ENCODE results near the gene PHRF1. TPM values are rescaled to one million over a fixed set of nuclear protein-coding genes. Genes with fewer than 3 reads are reported as not detected.

PHRF1 gene
- total and polyA plus RNA-seq, 2 of the 4 experiments (the other 2 are of a cell fraction) = 10.9 to 17.5 TPM

GRCh38 chr11:574632-575312, 1.5 kb upstream of the PHRF1 start:
- peak overlapping the region; percentile 4; the same call in 1 of the 2 replicates for H3K9ac ChIP-seq (ENCODE audit: low read depth, low read length)
- TF ChIP-seq USF2 (IDR thresholded peaks at IDR 0.05; ENCODE audit: low read depth, low read length) = no peak
- TF ChIP-seq ELK1 (IDR thresholded peaks at IDR 0.05; ENCODE audit: borderline replicate concordance, low read depth, low read length) = no peak
- TF ChIP-seq POLR2A (IDR thresholded peaks at IDR 0.05; ENCODE audit: low read depth, low read length) = no peak
- no peak for TF ChIP-seq RCOR1 (IDR thresholded peaks at IDR 0.05; ENCODE audit: insufficient replicate concordance, low read length)
- TF ChIP-seq NFE2L2 (IDR thresholded peaks at IDR 0.05; ENCODE audit: low read depth, low read length) = no peak
- no peak for TF ChIP-seq MAFK (IDR thresholded peaks at IDR 0.05; ENCODE audit: low read depth, low read length)
- no peak for TF ChIP-seq CTCF (conservative IDR thresholded peaks at IDR 0.05; ENCODE audit: low read depth, low read length)
- TF ChIP-seq RAD21 (IDR thresholded peaks at IDR 0.05; ENCODE audit: low read length) = no peak
- no peak for TF ChIP-seq BHLHE40 (IDR thresholded peaks at IDR 0.05; ENCODE audit: low read depth, low read length)
- no peak for TF ChIP-seq MXI1 (IDR thresholded peaks at IDR 0.05; ENCODE audit: borderline replicate concordance, low read depth, low read length)
- no peak for TF ChIP-seq CEBPB (IDR thresholded peaks at IDR 0.05; ENCODE audit: low read depth, low read length)
- TF ChIP-seq SMC3 (IDR thresholded peaks at IDR 0.05; ENCODE audit: low read depth, low read length) = no peak
- no peak for TF ChIP-seq CHD1 (IDR thresholded peaks at IDR 0.05; ENCODE audit: low read depth, low read length)
- TF ChIP-seq RFX5 (IDR thresholded peaks at IDR 0.05; ENCODE audit: low read depth, low read length) = no peak
- TF ChIP-seq MAZ (IDR thresholded peaks at IDR 0.05; ENCODE audit: borderline replicate concordance, low read depth, low read length) = no peak

More at GRCh38 chr11:574632-575312, 1.5 kb upstream of the PHRF1 start:
- dilution Hi-C loops (cut with HindIII; ENCODE audit: low sequenced_read_pairs, unreplicated experiment) (no loop called here), in situ Hi-C loops (cut with MboI; ENCODE audit: low sequenced_read_pairs) (no loop called here), intact Hi-C loops (cut with micrococcal nuclease) (no loop called here)
- H3K18ac ChIP-seq (ENCODE audit: low read depth, low read length) = no peak overlapping the region
- peak overlapping the region; percentile 96 for H2AFZ ChIP-seq (replicated peaks; ENCODE audit: low read length, poor library complexity)
- peaks cover 2 to 20% of the 10 kb centered on the region in 2 experiments; a peak in 3 of 4 replicates for H3K79me1 ChIP-seq (ENCODE audit: low read depth in 1 of 2, low read length in 2 of 2)
- ATAC-seq (ENCODE audit: low read depth) = peak; percentile 0; the same call in 1 of the 2 replicates
- H2AK5ac ChIP-seq (ENCODE audit: low read depth, low read length) = peak overlapping the region; percentile 29; the same call in 1 of the 2 replicates
- ChIA-PET CTCF (no interaction called here), POLR2A (ENCODE audit: unreplicated experiment) (no interaction called here)
- H4K91ac ChIP-seq (ENCODE audit: insufficient read depth, low read depth, low read length) = no peak overlapping the region
- H3K4me3 ChIP-seq (ENCODE audit: insufficient read depth, low read depth, low read length) = peak overlapping the region; percentile 96
- H2BK120ac ChIP-seq (ENCODE audit: low read depth, low read length) = no peak overlapping the region
- no peak overlapping the region for H2BK5ac ChIP-seq (ENCODE audit: low read depth, low read length, poor library complexity, severe bottlenecking)
- no peak overlapping the region for H2BK15ac ChIP-seq (ENCODE audit: low read depth, low read length)
- 10% methylated on average over 12 of the region's 25 CpGs; no CpG with 5 or more reads in 1 of the 2 experiments for WGBS, 2 experiments (ENCODE audit: extremely low coverage in 2 of 2, insufficient read length in 1 of 2)
- BruUV-seq (replicated peaks) = no TSS peak
- H3K36me3 ChIP-seq (ENCODE audit: control insufficient read depth, insufficient read depth, low read length) = peaks cover 3% of the 10 kb centered on the region; the same call in 1 of the 2 replicates
- no peak overlapping the region for H2BK20ac ChIP-seq (ENCODE audit: low read depth, low read length)
- H4K5ac ChIP-seq (ENCODE audit: low read depth, low read length) = no peak overlapping the region
- H3K56ac ChIP-seq (ENCODE audit: extremely low read depth, insufficient read depth, low read length) = no peak overlapping the region
- peaks cover 15% of the 10 kb centered on the region for H3K9me1 ChIP-seq (ENCODE audit: insufficient read depth, low read length)
- H3K27ac ChIP-seq (ENCODE audit: insufficient read depth, low read length) = no peak overlapping the region
- peak overlapping the region; percentile 19; the same call in 1 of the 2 replicates for H3K4ac ChIP-seq (ENCODE audit: low read depth, low read length)
- 0 out of 4 replicates have a peak overlapping the region, but pooled peaks of 1 of the 2 experiments have one; percentile 4 for H4K8ac ChIP-seq (ENCODE audit: low read depth in 2 of 2, low read length in 2 of 2)
- H2AK9ac ChIP-seq (replicated peaks; ENCODE audit: low read depth, low read length, poor library complexity) = peak overlapping the region; percentile 28
- peaks cover 37% of the 10 kb centered on the region for H4K20me1 ChIP-seq (ENCODE audit: insufficient read depth, low read length)
- peak overlapping the region; percentile 92 for H3K4me2 ChIP-seq (ENCODE audit: low read depth, low read length)
- H3K27me3 ChIP-seq (ENCODE audit: control insufficient read depth, insufficient read depth, low read length) = no peaks in the 10 kb centered on the region; the same call in 1 of the 2 replicates
- H3K14ac ChIP-seq (replicated peaks; ENCODE audit: low read depth, low read length) = peak overlapping the region; percentile 51
- no peaks in the 10 kb centered on the region for H3K9me3 ChIP-seq (ENCODE audit: control insufficient read depth, insufficient read depth, low read length)
- DNase-seq = no peak
- H3K23ac ChIP-seq (ENCODE audit: low read depth, low read length) = peak overlapping the region; percentile 49; the same call in 1 of the 2 replicates
- H3K4me1 ChIP-seq (ENCODE audit: control insufficient read depth, insufficient read depth, low read length) = peaks cover 15% of the 10 kb centered on the region

Measured in IMR-90 (cell line).